DLD1 (cell line): ENCODE measurements around the gene SLC9C1.

ENCODE experiments used
- in situ Hi-C: cut with HindIII; loops from 2 replicates; pipeline ENCODE4 v1.10.0; 2017; ENCODE audit warnings: low sequenced_read_pairs

Gene SLC9C1

GRCh38 chr3:112134335-112135124, 159.5 kb downstream of the SLC9C1 start:
- in situ Hi-C loops: loop anchor here (25.0 kb wide), 1 partner anchor 378 kb away; no protein-coding TSS in a partner anchor

- in situ Hi-C loops: loop anchor here (25.0 kb wide), 1 partner anchor 379 kb away; no protein-coding TSS in a partner anchor
These were observed 160.2 kb downstream of the SLC9C1 start for GRCh38 chr3:112133626-112134334.

- in situ Hi-C loops: loop anchor here (25.0 kb wide), 1 partner anchor 379 kb away; no protein-coding TSS in a partner anchor
These were observed 161.0 kb downstream of the SLC9C1 start, which contains the start of gene GCSAM for GRCh38 chr3:112132975-112133448. TSS of gene GCSAM (minus strand) at chr3:112133248. CDS start at chr3:112133120, 128 bp downstream.

GRCh38 chr3:112132554-112132953, 161.5 kb downstream of the SLC9C1 start:
- in situ Hi-C loops: loop anchor here (25.0 kb wide), 1 partner anchor 380 kb away; no protein-coding TSS in a partner anchor

GRCh38 chr3:112132088-112132487, 161.9 kb downstream of the SLC9C1 start:
- in situ Hi-C loops: loop anchor here (25.0 kb wide), 1 partner anchor 380 kb away; no protein-coding TSS in a partner anchor

GRCh38 chr3:112131111-112131510, 162.9 kb downstream of the SLC9C1 start:
- in situ Hi-C loops: loop anchor here (25.0 kb wide), 1 partner anchor 381 kb away; no protein-coding TSS in a partner anchor

- in situ Hi-C loops: loop anchor here (25.0 kb wide), 1 partner anchor 382 kb away; no protein-coding TSS in a partner anchor
These were observed 163.4 kb downstream of the SLC9C1 start for GRCh38 chr3:112130638-112130993.

GRCh38 chr3:112129925-112130637, 163.9 kb downstream of the SLC9C1 start:
- in situ Hi-C loops: loop anchor here (25.0 kb wide), 1 partner anchor 382 kb away; no protein-coding TSS in a partner anchor

- in situ Hi-C loops: loop anchor here (25.0 kb wide), 1 partner anchor 383 kb away; no protein-coding TSS in a partner anchor
These were observed 164.9 kb downstream of the SLC9C1 start for GRCh38 chr3:112128843-112129727.

- in situ Hi-C loops: loop anchor here (25.0 kb wide), 1 partner anchor 384 kb away; no protein-coding TSS in a partner anchor
These were observed 166.2 kb downstream of the SLC9C1 start for GRCh38 chr3:112127522-112128494.

GRCh38 chr3:112126511-112126911, 167.5 kb downstream of the SLC9C1 start:
- in situ Hi-C loops: loop anchor here (25.0 kb wide), 1 partner anchor 386 kb away; no protein-coding TSS in a partner anchor

- in situ Hi-C loops: loop anchor here (25.0 kb wide), 1 partner anchor 387 kb away; no protein-coding TSS in a partner anchor
These were observed 169.0 kb downstream of the SLC9C1 start for GRCh38 chr3:112124907-112125607.

- in situ Hi-C loops: no loop called here
These were observed 170.5 kb downstream of the SLC9C1 start for GRCh38 chr3:112123548-112123947.

- in situ Hi-C loops: no loop called here
These were observed 171.1 kb downstream of the SLC9C1 start for GRCh38 chr3:112122870-112123269.

- in situ Hi-C loops: no loop called here
These were observed 172.2 kb downstream of the SLC9C1 start for GRCh38 chr3:112121577-112122547.
